ENCODE results near the gene EIF1. TPM values are rescaled to one million over a fixed set of nuclear protein-coding genes. Genes with fewer than 3 reads are reported as not detected.

EIF1 gene
- total RNA-seq, 1 donor from 2014 or later: 368 TPM

- H3K27me3 ChIP-seq (ENCODE audit: control insufficient read depth, insufficient read depth, low read length): no peaks in the 10 kb centered on the region
- DNase-seq (ENCODE audit: low read depth): no peak
- TF ChIP-seq, protein P1, sequence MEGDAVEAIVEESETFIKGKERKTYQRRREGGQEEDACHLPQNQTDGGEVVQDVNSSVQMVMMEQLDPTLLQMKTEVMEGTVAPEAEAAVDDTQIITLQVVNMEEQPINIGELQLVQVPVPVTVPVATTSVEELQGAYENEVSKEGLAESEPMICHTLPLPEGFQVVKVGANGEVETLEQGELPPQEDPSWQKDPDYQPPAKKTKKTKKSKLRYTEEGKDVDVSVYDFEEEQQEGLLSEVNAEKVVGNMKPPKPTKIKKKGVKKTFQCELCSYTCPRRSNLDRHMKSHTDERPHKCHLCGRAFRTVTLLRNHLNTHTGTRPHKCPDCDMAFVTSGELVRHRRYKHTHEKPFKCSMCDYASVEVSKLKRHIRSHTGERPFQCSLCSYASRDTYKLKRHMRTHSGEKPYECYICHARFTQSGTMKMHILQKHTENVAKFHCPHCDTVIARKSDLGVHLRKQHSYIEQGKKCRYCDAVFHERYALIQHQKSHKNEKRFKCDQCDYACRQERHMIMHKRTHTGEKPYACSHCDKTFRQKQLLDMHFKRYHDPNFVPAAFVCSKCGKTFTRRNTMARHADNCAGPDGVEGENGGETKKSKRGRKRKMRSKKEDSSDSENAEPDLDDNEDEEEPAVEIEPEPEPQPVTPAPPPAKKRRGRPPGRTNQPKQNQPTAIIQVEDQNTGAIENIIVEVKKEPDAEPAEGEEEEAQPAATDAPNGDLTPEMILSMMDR (IDR thresholded peaks at IDR 0.05; ENCODE audit: insufficient read depth, low read length, poor library complexity, severe bottlenecking): no peak
- no peak overlapping the region for H3K4me3 ChIP-seq (ENCODE audit: low read depth, low read length)
- no peaks in the 10 kb centered on the region for H3K36me3 ChIP-seq (ENCODE audit: control insufficient read depth, insufficient read depth, low read length)
These were observed 12.6 kb upstream of the EIF1 start for GRCh38 chr17:41676058-41676419.

GRCh38 chr17:41678411-41678906 lies 10.2 kb upstream of the EIF1 start:
- TF ChIP-seq, protein P1 (IDR thresholded peaks at IDR 0.05; ENCODE audit: insufficient read depth, low read length, poor library complexity, severe bottlenecking): no peak
- H3K36me3 ChIP-seq (ENCODE audit: control insufficient read depth, insufficient read depth, low read length): no peaks in the 10 kb centered on the region
- DNase-seq (ENCODE audit: low read depth): no peak
- no peaks in the 10 kb centered on the region for H3K27me3 ChIP-seq (ENCODE audit: control insufficient read depth, insufficient read depth, low read length)
- H3K4me3 ChIP-seq (ENCODE audit: low read depth, low read length): peak overlapping the region; percentile 2

DNA sequence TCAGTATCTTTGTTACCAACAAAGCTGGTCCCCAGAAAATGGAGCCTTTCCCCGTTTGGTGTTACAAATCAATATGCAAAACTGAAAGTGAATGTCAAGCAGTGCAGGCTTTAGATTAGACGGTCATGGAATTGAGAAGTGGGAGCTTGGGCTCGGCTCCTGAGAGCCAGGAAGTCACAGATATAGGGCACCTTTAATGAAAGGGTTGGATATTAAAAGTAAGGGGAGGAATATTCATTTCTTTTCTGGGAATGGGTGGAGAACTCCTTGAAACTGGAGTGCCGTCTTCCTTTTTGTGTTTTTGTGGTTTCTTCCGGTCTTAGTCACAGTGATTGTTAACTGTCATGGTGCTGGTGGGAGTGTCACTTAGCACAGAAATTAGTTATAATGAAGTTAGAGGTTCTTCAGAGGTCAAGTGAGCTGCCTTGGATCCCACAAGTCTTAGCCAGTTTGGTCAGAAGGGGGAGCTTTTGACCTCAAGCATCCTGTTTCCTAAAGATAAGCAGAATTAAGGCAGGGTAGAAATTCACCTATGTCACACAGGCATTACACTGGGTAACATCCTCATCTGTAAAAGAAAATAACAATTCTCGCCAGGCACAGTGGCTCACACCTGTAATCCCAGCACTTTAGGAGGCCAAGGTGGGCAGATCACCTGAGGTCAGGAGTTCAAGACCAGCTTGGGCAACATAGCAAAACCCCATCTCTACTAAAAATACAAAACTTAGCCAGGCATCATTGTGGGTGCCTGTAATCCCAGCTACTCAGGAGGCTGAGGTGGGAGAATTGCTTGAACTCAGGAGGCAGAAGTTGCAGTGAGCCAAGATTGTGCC lies 9.6 kb upstream of the EIF1 start:
- TF ChIP-seq, protein P1 (IDR thresholded peaks at IDR 0.05; ENCODE audit: insufficient read depth, low read length, poor library complexity, severe bottlenecking): peak; percentile 14
- peak overlapping the region; percentile 2 for H3K4me3 ChIP-seq (ENCODE audit: low read depth, low read length)
- no peaks in the 10 kb centered on the region for H3K27me3 ChIP-seq (ENCODE audit: control insufficient read depth, insufficient read depth, low read length)
- H3K36me3 ChIP-seq (ENCODE audit: control insufficient read depth, insufficient read depth, low read length): no peaks in the 10 kb centered on the region
- DNase-seq (ENCODE audit: low read depth): peak; percentile 80

DNA sequence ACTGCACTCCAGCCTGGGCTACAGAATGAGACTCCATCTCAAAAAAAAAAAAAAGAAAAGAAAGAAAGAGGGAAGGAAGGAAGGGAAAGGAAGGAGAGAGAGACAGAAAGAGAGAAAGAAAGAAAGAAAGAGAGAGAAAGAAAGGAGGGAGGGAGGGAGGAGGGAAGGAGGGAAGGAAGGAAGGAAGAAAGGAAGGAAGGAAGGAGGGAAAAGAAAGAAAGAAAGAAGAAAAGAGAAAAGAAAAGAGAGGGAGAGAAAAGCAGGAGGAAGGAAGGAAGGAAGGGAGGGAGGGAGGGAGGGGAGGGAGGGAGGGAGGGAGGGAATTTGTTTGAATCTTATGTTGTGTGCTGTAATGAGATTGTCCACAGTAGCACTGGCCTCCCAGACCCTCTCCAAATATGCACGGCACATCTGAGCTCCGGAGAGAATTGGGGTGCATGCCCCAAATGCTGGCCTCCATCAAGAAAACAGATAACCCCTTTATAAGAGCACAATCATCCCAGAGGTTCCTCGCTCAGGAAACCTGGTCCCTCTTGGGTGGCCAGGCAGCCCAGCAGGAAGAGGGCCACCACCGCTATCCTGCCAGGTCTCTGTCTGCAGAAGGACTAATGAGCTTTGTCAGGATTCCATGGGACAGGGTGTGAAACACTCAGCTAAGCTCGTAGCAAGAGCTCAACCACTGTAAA lies 8.8 kb upstream of the EIF1 start:
- Histone ChIP-seq H3K4me3 (ENCODE audit: low read depth, low read length) (no peak overlapping the region), H3K36me3 (ENCODE audit: control insufficient read depth, insufficient read depth, low read length) (no peaks in the 10 kb centered on the region), H3K27me3 (ENCODE audit: control insufficient read depth, insufficient read depth, low read length) (no peaks in the 10 kb centered on the region)
- DNase-seq (ENCODE audit: low read depth): no peak
- TF ChIP-seq, protein P1 (IDR thresholded peaks at IDR 0.05; ENCODE audit: insufficient read depth, low read length, poor library complexity, severe bottlenecking): no peak

DNA sequence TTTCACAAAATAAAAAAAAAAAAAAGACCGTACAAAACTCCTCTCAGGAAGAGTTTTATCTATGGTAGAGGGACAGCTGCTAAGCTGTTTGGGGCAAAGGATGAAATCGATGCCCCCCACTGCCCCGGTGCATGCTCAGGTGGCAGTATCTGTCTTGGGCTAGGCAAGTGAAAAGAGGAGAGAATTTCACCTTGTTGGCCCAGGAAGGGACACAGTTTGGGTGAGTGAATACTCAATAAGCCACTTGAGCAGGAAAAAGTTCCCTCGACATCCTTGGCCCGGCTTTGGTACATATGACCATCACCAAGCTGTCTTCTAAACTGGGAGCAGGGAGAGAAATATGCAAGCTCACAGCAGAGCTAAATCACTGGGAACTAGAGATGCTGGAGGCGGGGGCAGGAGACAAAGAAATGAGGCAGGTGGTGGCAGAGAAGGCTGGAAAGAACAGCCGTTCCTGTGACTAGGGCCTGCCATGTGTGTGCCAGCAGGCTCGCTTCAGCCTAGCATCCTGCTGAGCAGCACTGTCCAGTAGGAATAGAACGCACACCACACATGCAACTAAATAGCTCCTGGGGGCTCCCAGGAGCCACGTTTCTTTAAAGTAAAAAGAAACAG lies 8.2 kb upstream of the EIF1 start:
- Histone ChIP-seq H3K27me3 (ENCODE audit: control insufficient read depth, insufficient read depth, low read length) (no peaks in the 10 kb centered on the region), H3K36me3 (ENCODE audit: control insufficient read depth, insufficient read depth, low read length) (no peaks in the 10 kb centered on the region), H3K4me3 (ENCODE audit: low read depth, low read length) (no peak overlapping the region)
- TF ChIP-seq, protein P1 (IDR thresholded peaks at IDR 0.05; ENCODE audit: insufficient read depth, low read length, poor library complexity, severe bottlenecking): no peak
- no peak for DNase-seq (ENCODE audit: low read depth)
